Endodermal cell (in vitro differentiated cells): Measurements from ENCODE around the gene INPP5K. TPM values are rescaled to one million over a fixed set of nuclear protein-coding genes. Genes with fewer than 3 reads are reported as not detected.

Experiments
- DNase-seq: peaks from one replicate; pipeline ENCODE4 v3.0.0-alpha.2; 2017
- H3K27ac ChIP-seq: 2 replicates; pipeline ENCODE4 v1.5.1; 2013; ENCODE audit warnings: mild to moderate bottlenecking, low read depth, low read length, moderate library complexity
- H3K27me3 ChIP-seq: 2 replicates; pipeline ENCODE4 v1.6.1; 2013; ENCODE audit warnings: mild to moderate bottlenecking, low read length, moderate library complexity; ENCODE audit not compliant: insufficient read depth, control insufficient read depth, poor library complexity, severe bottlenecking
- H3K36me3 ChIP-seq: 2 replicates; pipeline ENCODE4 v1.7.0; 2013; ENCODE audit warnings: mild to moderate bottlenecking, low read length, moderate library complexity; ENCODE audit not compliant: control insufficient read depth, insufficient read depth
- H3K4me1 ChIP-seq: one replicate; pipeline ENCODE4 v1.7.0; 2013; ENCODE audit warnings: low read length; ENCODE audit not compliant: control insufficient read depth, insufficient read depth
- H3K4me3 ChIP-seq: 2 replicates; pipeline ENCODE4 v1.5.1; 2013; ENCODE audit warnings: mild to moderate bottlenecking, low read length, moderate library complexity
- H3K9ac ChIP-seq: 2 replicates; pipeline ENCODE4 v1.6.1; 2013; ENCODE audit warnings: mild to moderate bottlenecking, low read length, moderate library complexity; ENCODE audit not compliant: poor library complexity, severe bottlenecking; ENCODE audit errors: extremely low read depth
- H3K9me3 ChIP-seq: 2 replicates; pipeline ENCODE4 v1.6.1; 2013; ENCODE audit warnings: mild to moderate bottlenecking, low read length, moderate library complexity; ENCODE audit not compliant: control insufficient read depth
- H3K27ac Mint-ChIP-seq: 2 replicates; pipeline ENCODE4 v1.8.0; 2020; ENCODE audit warnings: mixed read lengths
- H3K27me3 Mint-ChIP-seq: 2 replicates; pipeline ENCODE4 v1.8.0; 2021; ENCODE audit warnings: mild to moderate bottlenecking, mixed read lengths; ENCODE audit not compliant: insufficient read depth
- H3K36me3 Mint-ChIP-seq: 2 replicates; pipeline ENCODE4 v1.8.0; 2020; ENCODE audit warnings: low read depth, mixed read lengths
- H3K4me1 Mint-ChIP-seq: 2 replicates; pipeline ENCODE4 v1.8.0; 2020; ENCODE audit warnings: mixed read lengths
- H3K4me3 Mint-ChIP-seq: 2 replicates; pipeline ENCODE4 v1.8.0; 2020; ENCODE audit warnings: mild to moderate bottlenecking, moderate library complexity, mixed read lengths
- H3K9me3 Mint-ChIP-seq: 2 replicates; pipeline ENCODE4 v1.8.0; 2020; ENCODE audit warnings: mild to moderate bottlenecking, mixed read lengths
- CTCF ChIP-seq: fragments of 200-600 bp; sonication (generic); conservative IDR thresholded peaks from 2 replicates; pipeline ENCODE4 v1.5.0; 2021; ENCODE audit warnings: antibody characterized with exemption, mild to moderate bottlenecking
- WGBS, 2 experiments: methylation state at CpG; one replicate each; pipeline versions ENCODE4 v1.1.5 to v1.1.7; 2013; ENCODE audit warnings: missing lambda C conversion rate in 2 of 2, mixed read lengths in 1 of 2; ENCODE audit not compliant: insufficient coverage in 1 of 2, insufficient read length in 1 of 2; 5-methylcytosine and 5-hydroxymethylcytosine counted together
- total RNA-seq, 2 donors: library from RNA; stranded (reverse); fragmentation: NEBNext Ultra II Directional in 1 of 2; extraction: Animal tissue kit (Norgen Biotek cat#: 25700) in 1 of 2; gene quantifications; 2 replicates in 1 of 2; 3 replicates in 1 of 2; pipeline ENCODE4 v1.2.1, GENCODE V29; 2021

The INPP5K gene
- total RNA-seq, 2 donors from 2014 or later, result 22.2 to 30.0 TPM

- Mint-ChIP-seq H3K27me3 (no peaks in the 10 kb centered on the region), H3K4me1 (peaks cover 32% of the 10 kb centered on the region), H3K4me3 (no peak overlapping the region), H3K27ac (peak overlapping the region; percentile 60), H3K9me3 (no peaks in the 10 kb centered on the region), H3K36me3 (peaks cover 57% of the 10 kb centered on the region)
- Histone ChIP-seq H3K27ac (no peak overlapping the region), H3K9ac (no peak overlapping the region), H3K9me3 (no peaks in the 10 kb centered on the region), H3K36me3 (peaks cover 55% of the 10 kb centered on the region), H3K4me3 (no peak overlapping the region), H3K4me1 (peaks cover 7% of the 10 kb centered on the region), H3K27me3 (no peaks in the 10 kb centered on the region)
- 45 to 61% methylated on average over 6 to 8 of the region's 8 CpGs for WGBS, 2 experiments
- TF ChIP-seq CTCF, result no peak
- peak; percentile 92 for DNase-seq
Measured at GRCh38 chr17:1542316-1542715, 25.9 kb upstream of the INPP5K start.

- Histone ChIP-seq H3K9ac (no peak overlapping the region), H3K27me3 (no peaks in the 10 kb centered on the region), H3K9me3 (no peaks in the 10 kb centered on the region), H3K27ac (no peak overlapping the region), H3K36me3 (peaks cover 53% of the 10 kb centered on the region), H3K4me3 (no peak overlapping the region), H3K4me1 (peaks cover 7% of the 10 kb centered on the region)
- peaks cover 53% of the 10 kb centered on the region for H3K36me3 Mint-ChIP-seq
- no peak overlapping the region for H3K27ac Mint-ChIP-seq
- H3K4me3 Mint-ChIP-seq, result no peak overlapping the region
- no peaks in the 10 kb centered on the region for H3K9me3 Mint-ChIP-seq
- no peak for DNase-seq
- H3K4me1 Mint-ChIP-seq, result peaks cover 32% of the 10 kb centered on the region
- no peaks in the 10 kb centered on the region for H3K27me3 Mint-ChIP-seq
- no peak for TF ChIP-seq CTCF
- 94 to 95% methylated on average over 3 to 4 of the region's 4 CpGs for WGBS, 2 experiments
Measured at GRCh38 chr17:1541367-1541904, 25.0 kb upstream of the INPP5K start.

- WGBS, 2 experiments, result 93% methylated on average over 15 of the region's 15 CpGs
- no peak for DNase-seq
- Mint-ChIP-seq H3K4me3 (no peak overlapping the region), H3K27me3 (no peaks in the 10 kb centered on the region), H3K4me1 (peaks cover 32% of the 10 kb centered on the region), H3K9me3 (no peaks in the 10 kb centered on the region), H3K36me3 (peaks cover 45% of the 10 kb centered on the region), H3K27ac (no peak overlapping the region)
- Histone ChIP-seq H3K27me3 (no peaks in the 10 kb centered on the region), H3K36me3 (peaks cover 55% of the 10 kb centered on the region), H3K4me1 (peaks cover 7% of the 10 kb centered on the region), H3K27ac (no peak overlapping the region), H3K9ac (no peak overlapping the region), H3K9me3 (no peaks in the 10 kb centered on the region), H3K4me3 (no peak overlapping the region)
- TF ChIP-seq CTCF, result no peak
Measured at GRCh38 chr17:1539811-1540210, 23.4 kb upstream of the INPP5K start.
